GM23338 (cell line): ENCODE data around the gene SORL1. TPM values are rescaled to one million over a fixed set of nuclear protein-coding genes. Genes with fewer than 3 reads are reported as not detected.

Experiments used
- ATAC-seq: fragments of 200-7000 bp; cut with Tn5 transposase; 3 replicates; pipeline ENCODE4 v1.9.1; 2020
- DNase-seq: peaks from one replicate; pipeline ENCODE4 v3.0.0-alpha.2; 2015; ENCODE audit warnings: low spot score
- H2AFZ ChIP-seq: fragments of 200-600 bp; sonication (generic); 2 replicates; pipeline ENCODE4 v1.8.0; 2016; ENCODE audit warnings: antibody characterized with exemption, mild to moderate bottlenecking, moderate library complexity
- H3F3A ChIP-seq: fragments of 200-600 bp; sonication (generic); replicated peaks from 2 replicates; pipeline ENCODE4 v1.8.0; 2017; ENCODE audit warnings: antibody characterized with exemption, mixed run types, low read depth
- H3K27ac ChIP-seq: fragments of 200-600 bp; sonication (generic); 2 replicates; pipeline ENCODE4 v1.6.1; 2016; ENCODE audit warnings: low read depth
- H3K27me3 ChIP-seq: fragments of 200-600 bp; sonication (generic); 2 replicates; pipeline ENCODE4 v1.8.0; 2016; ENCODE audit warnings: mild to moderate bottlenecking, mixed run types, moderate library complexity; ENCODE audit not compliant: insufficient read depth
- H3K36me3 ChIP-seq: fragments of 200-600 bp; sonication (generic); 2 replicates; pipeline ENCODE4 v1.8.0; 2016; ENCODE audit warnings: mild to moderate bottlenecking; ENCODE audit not compliant: insufficient read depth
- H3K4me1 ChIP-seq: fragments of 200-600 bp; sonication (generic); 2 replicates; pipeline ENCODE4 v1.8.0; 2016; ENCODE audit warnings: mild to moderate bottlenecking, moderate library complexity; ENCODE audit not compliant: insufficient read depth
- H3K4me2 ChIP-seq: fragments of 200-600 bp; sonication (generic); 2 replicates; pipeline ENCODE4 v1.7.1; 2017; ENCODE audit warnings: mixed run types
- H3K4me3 ChIP-seq: fragments of 200-600 bp; sonication (generic); 2 replicates; pipeline ENCODE4 v1.6.1; 2016; ENCODE audit warnings: mixed run types
- H3K79me2 ChIP-seq: fragments of 200-600 bp; sonication (generic); replicated peaks from 2 replicates; pipeline ENCODE4 v1.8.0; 2017; ENCODE audit warnings: mild to moderate bottlenecking; ENCODE audit not compliant: insufficient read depth
- H3K9me2 ChIP-seq: fragments of 200-600 bp; sonication (generic); 2 replicates; pipeline ENCODE4 v1.8.0; 2017; ENCODE audit not compliant: insufficient read depth
- H4K20me1 ChIP-seq: fragments of 200-600 bp; sonication (generic); replicated peaks from 2 replicates; pipeline ENCODE4 v1.8.0; 2017; ENCODE audit warnings: mild to moderate bottlenecking; ENCODE audit not compliant: insufficient read depth
- H3K27ac Mint-ChIP-seq: 2 replicates; pipeline ENCODE4 v1.8.0; 2020; ENCODE audit warnings: inconsistent platforms, mild to moderate bottlenecking, moderate library complexity, mixed read lengths
- H3K27me3 Mint-ChIP-seq: 3 replicates; pipeline ENCODE4 v1.8.0; 2022; ENCODE audit warnings: low read depth, mild to moderate bottlenecking, moderate library complexity, mixed read lengths, inconsistent platforms; ENCODE audit not compliant: insufficient read depth, poor library complexity
- H3K36me3 Mint-ChIP-seq: 3 replicates; pipeline ENCODE4 v1.8.0; 2021; ENCODE audit warnings: low read depth, mild to moderate bottlenecking, inconsistent platforms, moderate library complexity, mixed read lengths
- H3K4me1 Mint-ChIP-seq: 3 replicates; pipeline ENCODE4 v1.8.0; 2020; ENCODE audit warnings: mild to moderate bottlenecking, inconsistent platforms, mixed read lengths
- H3K4me3 Mint-ChIP-seq: 3 replicates; pipeline ENCODE4 v1.8.0; 2021; ENCODE audit warnings: moderate library complexity, mild to moderate bottlenecking, inconsistent platforms, mixed read lengths
- H3K9me3 Mint-ChIP-seq: 3 replicates; pipeline ENCODE4 v1.8.0; 2020; ENCODE audit warnings: moderate library complexity, mild to moderate bottlenecking, inconsistent platforms, mixed read lengths
- CREB1 ChIP-seq: fragments of 250-450 bp; sonication (Bioruptor Pico); IDR thresholded peaks from 2 replicates; pipeline ENCODE4 v1.5.0; 2020; ENCODE audit warnings: low read depth, mild to moderate bottlenecking, moderate library complexity
- CTCF ChIP-seq, 2 experiments: fragments of 200-600 bp in 1 of 2; sonication (generic) in 1 of 2; conservative IDR thresholded peaks; 2 replicates each; pipeline versions ENCODE4 v1.5.1 to v1.6.1; 2016 to 2017; ENCODE audit warnings: antibody characterized with exemption in 2 of 2, low read depth in 2 of 2, mild to moderate bottlenecking in 2 of 2, moderate library complexity in 1 of 2
- ETS1 ChIP-seq: IDR thresholded peaks from 2 replicates; pipeline ENCODE4 v1.6.1; 2016; ENCODE audit warnings: antibody characterized with exemption
- EZH2 ChIP-seq: fragments of 200-600 bp; sonication (generic); IDR thresholded peaks from one replicate; pipeline ENCODE4 v1.8.0; 2017; ENCODE audit warnings: antibody characterized with exemption, mild to moderate bottlenecking, low read depth; ENCODE audit not compliant: unreplicated experiment
- EZH2phosphoT487 ChIP-seq: fragments of 200-600 bp; sonication (generic); IDR thresholded peaks from one replicate; pipeline ENCODE4 v1.8.1; 2018; ENCODE audit warnings: antibody characterized with exemption; ENCODE audit not compliant: unreplicated experiment
- JUNB ChIP-seq: IDR thresholded peaks from one replicate; pipeline ENCODE4 v1.6.1; 2016; ENCODE audit warnings: antibody characterized with exemption; ENCODE audit not compliant: unreplicated experiment
- NANOG ChIP-seq: IDR thresholded peaks from 2 replicates; pipeline ENCODE4 v1.6.1; 2016; ENCODE audit warnings: antibody characterized with exemption, borderline replicate concordance
- POLR2AphosphoS5 ChIP-seq: IDR thresholded peaks from 2 replicates; pipeline ENCODE4 v1.6.1; 2016; ENCODE audit warnings: antibody characterized with exemption, low read depth
- REST ChIP-seq: IDR thresholded peaks from one replicate; pipeline ENCODE4 v1.6.1; 2018; ENCODE audit warnings: antibody characterized with exemption; ENCODE audit not compliant: unreplicated experiment
- STAT1 ChIP-seq: IDR thresholded peaks from one replicate; pipeline ENCODE4 v1.6.1; 2016; ENCODE audit warnings: antibody characterized with exemption; ENCODE audit not compliant: unreplicated experiment
- ZNF331 ChIP-seq: fragments of 250-450 bp; sonication (Bioruptor Pico); IDR thresholded peaks from 2 replicates; pipeline ENCODE4 v1.5.0; 2020; ENCODE audit warnings: low read depth, mild to moderate bottlenecking, moderate library complexity
- ZNF462 ChIP-seq: fragments of 250-450 bp; sonication (Bioruptor Pico); IDR thresholded peaks from 2 replicates; pipeline ENCODE4 v1.5.0; 2020; ENCODE audit warnings: mild to moderate bottlenecking, moderate library complexity
- polyA plus RNA-seq: library from polyadenylated mRNA; unstranded; fragments of >200 nt; fragmentation: Nextera tagmentation; extraction: Ambion mirVana; gene quantifications from 2 replicates; pipeline ENCODE4 v1.2.1, GENCODE V29; 2016
- total RNA-seq: library from RNA; depleted of rRNA; stranded (reverse); fragments of >200 nt; shearing (Covaris generic); gene quantifications from 2 replicates; pipeline ENCODE4 v1.2.3, GENCODE V29; 2014

Gene SORL1
- total and polyA plus RNA-seq, 2 experiments from 2014 or later, result 23.0 to 78.8 TPM

GRCh38 chr11:121626507-121626875 is 174.4 kb downstream of the SORL1 start (continued):
- TF ChIP-seq ETS1 (no peak), STAT1 (no peak), POLR2AphosphoS5 (no peak), JUNB (no peak), CREB1 (CRISPR knock-in tag) (no peak), ZNF331 (CRISPR knock-in tag) (no peak), EZH2phosphoT487 (no peak), EZH2 (no peak), NANOG (no peak), CTCF (conservative IDR thresholded peaks at IDR 0.05; ENCODE audit: low read depth in 2 of 2) (no peak)

GRCh38 chr11:121626980-121627379 is 174.9 kb downstream of the SORL1 start:
- H3K27ac ChIP-seq, result no peak overlapping the region
- no peak for TF ChIP-seq JUNB
- TF ChIP-seq REST, result no peak
- TF ChIP-seq ZNF462 (CRISPR knock-in tag), result no peak
- no peaks in the 10 kb centered on the region; the same call in 1 of the 2 replicates for H4K20me1 ChIP-seq
- peaks cover 34% of the 10 kb centered on the region for H3K36me3 ChIP-seq
- Mint-ChIP-seq H3K27ac (no peak overlapping the region), H3K9me3 (no peaks in the 10 kb centered on the region), H3K4me3 (no peak overlapping the region), H3K36me3 (peaks cover 69% of the 10 kb centered on the region), H3K4me1 (peaks cover 14% of the 10 kb centered on the region; the same call in 2 of the 3 replicates), H3K27me3 (peaks cover 4% of the 10 kb centered on the region)
- no peak overlapping the region for H2AFZ ChIP-seq
- DNase-seq, result no peak
- H3K9me2 ChIP-seq, result no peaks in the 10 kb centered on the region
- H3F3A ChIP-seq, result no peaks in the 10 kb centered on the region
- no peak overlapping the region for H3K4me2 ChIP-seq
- no peaks in the 10 kb centered on the region for H3K27me3 ChIP-seq
- no peaks in the 10 kb centered on the region for H3K79me2 ChIP-seq
- no peak overlapping the region for H3K4me3 ChIP-seq
- no peak for ATAC-seq
- H3K4me1 ChIP-seq, result 0 out of 2 replicates have a peak, but pooled peaks cover 9% of the 10 kb centered on the region
